Measurements from ENCODE around the gene MRPL48.
"Not testable (repeated sequence)": the region's sequence is repeated elsewhere in the genome, so short reads cannot be mapped to it uniquely, and the experiment has no call there.

Gene MRPL48

DNA sequence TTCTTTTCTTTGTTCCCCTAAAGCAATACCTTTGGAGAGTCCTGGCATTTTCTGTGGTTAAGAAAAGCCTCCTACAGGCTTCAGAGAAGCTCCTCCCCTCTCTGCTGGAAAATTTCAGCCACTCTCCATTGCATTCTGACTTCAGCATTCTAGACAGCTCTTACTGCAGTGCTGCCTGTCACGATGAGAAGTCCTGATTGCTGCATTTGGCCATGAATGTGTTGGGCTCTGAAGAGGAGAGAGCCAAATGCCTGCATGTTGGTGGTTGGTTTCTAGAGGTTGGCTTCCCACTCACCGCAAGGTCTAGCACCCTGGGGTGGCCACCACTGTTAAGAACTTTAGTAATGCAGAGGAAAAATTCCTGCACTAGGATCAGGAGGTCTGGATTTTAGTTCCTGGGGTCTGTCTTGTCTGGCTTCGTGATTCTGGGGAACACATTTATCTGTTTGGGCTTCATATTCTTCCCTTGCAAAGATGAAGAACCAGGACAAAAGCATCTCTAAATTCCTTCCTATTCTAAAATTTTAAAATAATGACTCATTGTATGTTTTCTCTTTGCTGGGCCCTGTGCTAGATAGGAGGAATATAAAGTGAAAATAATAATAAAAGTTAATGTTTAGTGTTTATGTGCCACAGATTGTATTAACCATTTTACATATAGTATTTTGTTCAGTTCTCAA lies 50.9 kb downstream of the MRPL48 start:
- no peak for DNase-seq (ENCODE audit: extremely low read depth in 1 of 2, low read depth in 1 of 2)

DNA sequence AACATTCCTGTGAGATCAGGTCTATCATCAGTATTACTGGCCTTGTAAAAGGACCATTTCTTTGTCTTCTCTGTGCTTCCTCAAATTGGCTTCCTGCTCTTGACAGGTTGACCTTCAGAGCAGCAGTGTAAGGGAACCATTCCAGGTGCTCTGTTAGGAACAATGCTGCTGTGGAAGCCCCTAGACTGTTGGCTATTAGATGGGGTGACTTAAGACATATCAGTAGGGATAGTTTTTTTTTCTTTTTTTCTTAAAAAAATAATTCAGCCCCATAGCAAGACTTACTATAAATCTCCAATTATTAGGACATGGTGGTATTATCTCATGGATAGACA lies 51.4 kb downstream of the MRPL48 start:
- no peak for DNase-seq (ENCODE audit: extremely low read depth in 1 of 2, low read depth in 1 of 2)

DNA sequence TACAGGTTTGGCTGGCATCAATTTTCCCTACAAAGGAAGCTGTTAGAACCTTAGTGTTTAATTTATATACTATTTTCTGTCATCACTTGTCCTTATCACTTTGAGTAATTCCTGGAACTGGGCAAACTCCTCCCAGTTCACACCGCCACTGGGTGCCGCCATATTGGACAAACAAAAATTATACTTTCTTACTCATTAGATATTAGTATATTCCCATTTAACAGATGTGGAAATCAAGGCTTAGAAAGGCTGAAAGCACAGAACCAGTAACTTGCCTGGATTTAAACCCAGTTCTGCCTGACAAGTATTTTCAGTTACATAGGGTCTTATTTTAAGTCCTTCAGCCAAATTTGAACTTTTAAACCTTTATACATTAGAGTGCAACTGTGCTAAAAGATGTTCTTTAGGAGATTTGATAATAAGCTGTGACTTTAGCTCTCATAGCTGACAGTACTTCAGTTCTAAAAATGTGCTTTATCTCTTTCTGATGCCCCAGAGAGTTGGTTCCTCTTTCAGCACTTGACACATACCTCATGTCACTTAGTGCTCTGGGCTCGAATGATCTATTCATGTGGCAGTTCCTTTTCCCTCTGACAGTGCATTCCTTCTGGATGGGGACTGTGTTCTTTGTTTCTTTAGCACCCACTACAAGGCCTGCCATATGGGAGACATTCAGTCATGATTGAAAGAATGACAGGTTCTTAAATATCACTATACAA lies 63.5 kb downstream of the MRPL48 start:
- DNase-seq (ENCODE audit: extremely low read depth in 1 of 2, low read depth in 1 of 2): no peak

GRCh38 chr11:73852049-73852448 lies 64.4 kb downstream of the MRPL48 start:
- DNase-seq (ENCODE audit: extremely low read depth in 1 of 2, low read depth in 1 of 2): no peak

DNA sequence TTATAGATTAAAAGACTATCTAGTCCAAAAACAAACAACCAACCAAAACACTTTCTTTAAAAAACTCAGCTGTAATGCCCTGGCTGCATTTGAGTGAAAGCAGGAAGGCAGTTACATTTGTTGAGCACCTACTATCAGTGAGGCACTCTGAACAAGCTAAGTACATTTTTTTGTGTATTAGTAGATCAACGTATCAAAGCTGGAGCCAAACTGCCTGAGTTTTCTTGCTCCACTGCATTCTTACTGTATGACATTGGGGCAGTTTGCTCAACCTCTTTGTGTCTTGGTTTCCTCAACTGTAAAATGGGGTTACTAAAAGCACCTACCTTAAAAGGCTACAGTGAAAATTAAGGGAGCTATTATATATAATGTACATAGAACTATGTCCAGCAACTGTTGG lies 67.0 kb downstream of the MRPL48 start:
- DNase-seq (ENCODE audit: extremely low read depth in 1 of 2, low read depth in 1 of 2): no peak

DNA sequence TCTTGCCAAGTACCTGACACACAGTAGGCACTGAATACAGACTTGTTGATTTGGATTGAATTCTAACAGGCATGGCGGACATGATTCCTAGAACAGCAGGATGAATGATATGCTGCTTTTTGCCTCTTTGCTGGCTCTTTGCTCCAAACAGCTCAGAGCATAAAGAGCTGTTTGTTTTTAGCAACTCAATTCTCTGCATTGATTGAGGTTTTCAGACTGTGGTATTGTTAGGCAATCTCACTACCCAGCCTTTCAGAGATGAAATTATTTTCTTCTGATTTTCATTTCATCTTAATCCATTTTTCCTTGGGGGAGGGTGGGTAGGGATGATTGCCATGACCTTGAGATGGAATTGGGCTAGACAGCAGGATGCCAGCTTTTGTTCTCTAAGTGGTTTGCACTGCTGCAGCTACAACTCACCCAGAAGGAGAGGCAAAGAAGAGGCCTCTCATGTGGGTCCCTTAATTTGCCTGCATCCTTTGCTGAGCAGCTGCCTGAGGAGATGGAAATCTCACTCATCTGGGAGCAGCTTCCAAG lies 68.4 kb downstream of the MRPL48 start:
- no peak for DNase-seq (ENCODE audit: extremely low read depth in 1 of 2, low read depth in 1 of 2)

- DNase-seq (ENCODE audit: extremely low read depth in 1 of 2, low read depth in 1 of 2): no peak
These were observed 72.0 kb downstream of the MRPL48 start for GRCh38 chr11:73859671-73860070.

DNA sequence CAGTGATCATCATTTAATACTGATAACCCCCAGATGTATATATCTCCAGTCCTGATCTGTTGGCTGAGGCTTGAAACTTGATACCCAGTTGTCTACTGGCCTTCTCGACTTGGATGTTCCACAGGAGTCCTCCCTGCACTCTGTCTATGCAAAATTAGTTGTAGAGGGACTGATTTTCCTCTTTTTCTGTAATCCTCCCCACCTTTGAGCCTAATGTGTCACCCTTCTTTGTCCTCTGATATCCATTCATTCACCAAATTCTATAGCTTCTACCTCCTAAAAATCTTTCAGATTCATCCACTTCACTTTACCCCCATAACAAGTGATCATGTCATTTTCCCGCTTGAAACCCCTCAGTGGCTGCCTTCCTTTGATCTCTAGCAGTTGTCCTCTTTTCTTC lies 72.5 kb downstream of the MRPL48 start:
- no peak for DNase-seq (ENCODE audit: extremely low read depth in 1 of 2, low read depth in 1 of 2)

DNA sequence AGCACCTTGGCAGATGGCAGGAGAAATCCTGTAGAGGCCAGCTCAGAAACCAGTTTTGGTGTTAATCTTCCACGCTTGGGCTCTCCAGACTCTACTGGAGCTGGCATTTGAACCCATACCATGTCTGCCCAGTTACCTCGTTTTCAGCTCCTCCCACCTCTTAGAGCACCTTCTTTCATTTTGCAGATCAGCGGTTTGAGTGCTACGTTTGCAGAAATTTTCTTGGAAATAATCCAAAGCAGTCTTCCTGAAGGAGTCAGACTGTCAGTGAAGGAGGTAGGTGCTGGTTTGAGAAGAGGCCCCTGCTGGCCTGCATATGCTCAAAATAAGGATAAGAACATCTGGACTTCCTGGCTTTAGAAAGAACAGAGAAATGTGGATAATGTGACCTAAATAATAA lies 75.3 kb downstream of the MRPL48 start:
- DNase-seq (ENCODE audit: extremely low read depth in 1 of 2, low read depth in 1 of 2): no peak

GRCh38 chr11:73866095-73866579 lies 78.5 kb downstream of the MRPL48 start:
- no peak for DNase-seq (ENCODE audit: extremely low read depth in 1 of 2, low read depth in 1 of 2)

- DNase-seq (ENCODE audit: extremely low read depth in 1 of 2, low read depth in 1 of 2): no peak
These were observed 78.9 kb downstream of the MRPL48 start for GRCh38 chr11:73866586-73866996.

- DNase-seq (ENCODE audit: extremely low read depth in 1 of 2, low read depth in 1 of 2): no peak
These were observed 81.8 kb downstream of the MRPL48 start for GRCh38 chr11:73869332-73869949.

DNA sequence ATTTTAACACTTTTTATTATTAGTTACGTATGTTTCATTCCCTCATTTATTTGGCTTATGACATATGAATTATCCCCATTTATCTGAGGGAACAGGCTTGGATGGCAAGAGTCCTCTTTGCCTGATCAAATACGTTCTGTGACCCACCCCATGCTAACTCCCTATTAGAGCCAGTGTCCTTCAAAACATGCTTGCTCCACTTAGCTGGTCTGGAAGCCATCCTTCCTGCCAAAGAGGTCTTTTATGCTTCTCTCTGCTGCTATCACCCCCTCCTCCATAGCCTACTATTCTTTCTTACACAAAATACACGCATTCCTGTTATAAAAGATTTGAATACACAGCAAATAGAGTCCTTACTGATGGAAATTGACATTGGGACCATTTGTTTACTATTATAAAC lies 82.6 kb downstream of the MRPL48 start:
- DNase-seq (ENCODE audit: extremely low read depth in 1 of 2, low read depth in 1 of 2): no peak

DNA sequence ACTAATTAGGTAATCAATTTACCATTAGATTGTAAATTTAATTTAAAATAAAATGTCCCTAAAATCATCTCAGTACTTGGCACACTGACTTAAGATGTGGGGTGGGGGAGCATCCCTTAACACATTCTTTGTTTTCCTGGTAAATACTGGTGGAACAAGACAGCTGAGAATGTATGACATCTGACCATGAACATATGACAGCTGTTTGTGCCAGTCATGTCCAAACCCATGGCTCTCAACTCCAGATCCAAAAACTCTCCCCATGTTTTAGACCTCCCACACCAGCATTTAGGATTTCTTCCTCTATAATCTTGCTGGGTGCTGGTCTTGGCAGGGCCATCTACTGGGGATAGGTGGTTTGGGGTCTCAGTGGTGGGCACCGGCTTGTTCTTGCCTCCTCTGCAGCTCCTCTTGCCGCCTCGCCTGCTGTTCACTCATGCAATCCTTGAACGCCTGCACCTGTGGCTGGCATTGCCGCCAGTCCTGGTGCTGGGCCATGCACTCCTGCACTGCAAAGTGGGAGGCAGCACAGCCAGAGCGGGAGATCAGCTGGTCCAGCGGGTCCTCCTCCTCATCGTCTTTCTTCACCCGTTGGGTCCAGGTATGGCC lies 85.2 kb downstream of the MRPL48 start:
- no peak for DNase-seq (ENCODE audit: extremely low read depth in 1 of 2, low read depth in 1 of 2)

DNA sequence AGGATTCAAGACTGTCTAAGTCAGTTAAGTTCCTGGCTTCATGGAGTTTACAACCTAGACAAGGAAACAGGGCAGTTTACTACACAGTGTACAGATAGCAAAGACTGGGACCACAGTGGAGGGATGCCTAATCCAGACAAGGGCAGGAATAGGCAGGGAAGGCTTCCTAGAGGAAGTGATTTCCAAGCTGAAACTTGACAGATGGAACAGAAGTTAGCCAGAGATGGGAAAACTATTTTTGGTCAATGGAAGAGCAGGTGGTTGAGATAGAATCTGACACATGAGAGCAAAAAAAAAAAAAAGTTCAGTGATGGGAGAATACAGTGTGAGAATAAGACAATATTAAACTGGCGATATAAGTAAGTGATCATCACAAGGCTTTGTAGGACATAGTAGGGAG lies 87.7 kb downstream of the MRPL48 start:
- no peak for DNase-seq (ENCODE audit: extremely low read depth in 1 of 2, low read depth in 1 of 2)

GRCh38 chr11:73875840-73876239 lies 88.2 kb downstream of the MRPL48 start:
- no peak for DNase-seq (ENCODE audit: extremely low read depth in 1 of 2, low read depth in 1 of 2)

- DNase-seq (ENCODE audit: extremely low read depth in 1 of 2, low read depth in 1 of 2): peak; percentile 79 to 84
These were observed 89.0 kb downstream of the MRPL48 start, which contains the start of the genes COA4 and PAAF1 for GRCh38 chr11:73876424-73877310. COA4 (minus strand) TSS chr11:73876846; CDS start chr11:73873378, 3,468 bp downstream. PAAF1 (plus strand) TSS chr11:73876999; CDS start chr11:73877022, 23 bp downstream.

GRCh38 chr11:73878771-73879170 lies 91.1 kb downstream of the MRPL48 start:
- no peak for DNase-seq (ENCODE audit: extremely low read depth in 1 of 2, low read depth in 1 of 2)

GRCh38 chr11:73880449-73880848 lies 92.8 kb downstream of the MRPL48 start:
- DNase-seq (ENCODE audit: extremely low read depth in 1 of 2, low read depth in 1 of 2): not testable (repeated sequence)

GRCh38 chr11:73883856-73884255 lies 96.2 kb downstream of the MRPL48 start:
- no peak for DNase-seq (ENCODE audit: extremely low read depth in 1 of 2, low read depth in 1 of 2)

Data from activated CD8-positive, alpha-beta memory T cell treated with anti-CD3 and anti-CD28 coated beads for 1 hour (primary cell).